Loucy (cell line): ENCODE results near the gene ANKFY1.

Source experiments
- H2AFZ ChIP-seq: fragments of 200-600 bp; sonication (generic); 2 replicates; pipeline ENCODE4 v1.6.0; 2016; ENCODE audit warnings: antibody characterized with exemption, mild to moderate bottlenecking, low read length, moderate library complexity
- H3F3A ChIP-seq: fragments of 200-600 bp; 2 replicates; pipeline ENCODE4 v1.6.0; 2016; ENCODE audit warnings: antibody characterized with exemption, low read depth, mild to moderate bottlenecking
- H3K27me3 ChIP-seq: fragments of 200-600 bp; sonication (generic); 2 replicates; pipeline ENCODE4 v1.6.1; 2014; ENCODE audit warnings: low read length, mild to moderate bottlenecking; ENCODE audit not compliant: insufficient read depth, poor library complexity, severe bottlenecking
- H3K36me3 ChIP-seq: fragments of 200-600 bp; sonication (generic); 2 replicates; pipeline ENCODE4 v1.6.1; 2016; ENCODE audit warnings: low read length; ENCODE audit not compliant: insufficient read depth
- H3K4me1 ChIP-seq: fragments of 200-600 bp; sonication (generic); 2 replicates; pipeline ENCODE4 v1.5.1; 2014; ENCODE audit warnings: low read length, mild to moderate bottlenecking; ENCODE audit not compliant: insufficient read depth, poor library complexity, severe bottlenecking
- H3K4me2 ChIP-seq: fragments of 200-600 bp; sonication (generic); 2 replicates; pipeline ENCODE4 v1.6.0; 2014; ENCODE audit warnings: antibody characterized with exemption, low read length, low read depth, mild to moderate bottlenecking; ENCODE audit not compliant: poor library complexity, severe bottlenecking
- H3K4me3 ChIP-seq: fragments of 200-600 bp; sonication (generic); 2 replicates; pipeline ENCODE4 v1.5.1; 2014; ENCODE audit warnings: low read length, mild to moderate bottlenecking, mixed read lengths; ENCODE audit not compliant: poor library complexity, severe bottlenecking
- H3K79me2 ChIP-seq: fragments of 200-600 bp; sonication (generic); 2 replicates; pipeline ENCODE4 v1.6.1; 2014; ENCODE audit warnings: low read length; ENCODE audit not compliant: insufficient read depth
- H3K9ac ChIP-seq: fragments of 200-600 bp; sonication (generic); 2 replicates; pipeline ENCODE4 v1.6.0; 2014; ENCODE audit warnings: mild to moderate bottlenecking, low read depth, low read length, moderate library complexity; ENCODE audit not compliant: poor library complexity, severe bottlenecking
- H3K9me2 ChIP-seq: fragments of 200-600 bp; sonication (generic); replicated peaks from 2 replicates; pipeline ENCODE4 v1.6.1; 2016; ENCODE audit warnings: low read depth, low read length, mixed read lengths
- H3K9me3 ChIP-seq: fragments of 200-600 bp; sonication (generic); 2 replicates; pipeline ENCODE4 v1.6.1; 2014; ENCODE audit warnings: mild to moderate bottlenecking, antibody characterized with exemption, low read length, low read depth; ENCODE audit not compliant: insufficient read depth
- H4K20me1 ChIP-seq: fragments of 200-600 bp; sonication (generic); 2 replicates; pipeline ENCODE4 v1.6.0; 2014; ENCODE audit warnings: antibody characterized with exemption, low read length, mild to moderate bottlenecking; ENCODE audit not compliant: insufficient read depth, poor library complexity, severe bottlenecking
- EZH2phosphoT487 ChIP-seq: fragments of 200-600 bp; IDR thresholded peaks from 2 replicates; pipeline ENCODE4 v1.6.1; 2018; ENCODE audit warnings: antibody characterized with exemption, mild to moderate bottlenecking, moderate library complexity, borderline replicate concordance
- TF ChIP-seq, protein P1 (sequence below): fragments of 200-600 bp; sonication (generic); conservative IDR thresholded peaks from 2 replicates; pipeline ENCODE4 v1.5.1; 2014; ENCODE audit warnings: mild to moderate bottlenecking, antibody characterized with exemption, low read length

ANKFY1 gene

DNA sequence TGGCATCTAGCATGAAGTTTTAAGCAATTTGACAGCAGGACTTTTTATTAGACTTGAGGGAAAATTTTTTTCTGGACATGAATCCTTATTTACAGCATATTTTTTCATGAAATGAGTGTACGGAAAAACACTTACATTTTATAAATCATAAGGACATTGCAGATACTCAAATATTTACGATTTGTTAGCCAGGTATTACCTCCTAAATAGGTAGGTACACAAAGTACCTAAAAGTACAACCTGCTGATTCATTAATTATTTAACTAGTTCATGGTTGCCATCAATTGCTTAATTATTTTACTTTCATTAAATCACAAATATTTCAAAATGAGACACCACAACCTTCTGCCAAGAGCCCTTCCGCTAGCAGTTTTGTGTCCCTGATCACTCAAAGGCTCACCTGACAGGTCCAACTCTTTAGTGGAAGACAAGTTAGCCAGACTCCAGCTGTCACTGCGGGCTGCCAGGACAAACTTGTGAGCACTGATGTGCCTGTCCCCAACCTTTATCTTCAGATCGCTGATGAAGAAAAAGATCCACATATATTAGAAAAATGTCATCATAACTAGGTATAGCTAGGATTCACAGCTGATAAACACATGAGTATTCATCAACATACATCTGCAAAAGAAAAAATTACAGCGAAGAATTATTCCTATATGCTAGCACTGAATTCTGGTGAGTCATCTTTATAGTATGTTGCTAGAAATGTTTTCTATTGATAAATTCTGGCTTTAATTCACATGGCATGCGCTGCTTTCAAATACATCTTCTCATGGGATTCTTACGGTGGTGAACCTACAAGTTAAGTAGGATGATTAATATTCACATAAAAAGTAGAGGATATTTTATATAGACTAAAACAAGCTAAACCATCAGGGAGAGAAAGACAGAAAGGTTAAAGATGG, 28.2 kb downstream of the ANKFY1 start:
- no peak overlapping the region for H2AFZ ChIP-seq
- H3K36me3 ChIP-seq: peaks cover 78% of the 10 kb centered on the region

DNA sequence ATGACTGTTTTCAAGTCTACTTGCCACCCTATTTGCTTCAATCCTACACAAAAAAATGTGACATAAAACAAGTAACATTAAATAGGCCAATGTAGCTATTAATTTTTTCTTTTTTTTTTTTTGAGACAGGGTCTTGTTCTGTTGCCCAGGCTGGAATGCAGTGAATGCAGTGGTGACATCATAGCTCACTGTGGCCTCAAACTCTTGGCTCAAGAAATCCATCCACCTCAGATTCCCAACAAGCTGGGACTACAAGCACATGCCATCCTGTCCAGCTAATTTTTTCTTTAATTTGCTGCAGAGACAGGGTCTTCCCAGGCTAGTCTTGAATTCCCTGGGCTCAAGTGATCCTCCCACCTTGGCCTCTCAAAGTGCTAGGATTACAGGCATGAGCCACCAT, 29.4 kb downstream of the ANKFY1 start:
- no peak overlapping the region for H3K4me3 ChIP-seq
- H4K20me1 ChIP-seq: no peaks in the 10 kb centered on the region
- H3K9me3 ChIP-seq: no peaks in the 10 kb centered on the region
- no peaks in the 10 kb centered on the region for H3K27me3 ChIP-seq
- H3F3A ChIP-seq: no peaks in the 10 kb centered on the region
- TF ChIP-seq, protein P1, sequence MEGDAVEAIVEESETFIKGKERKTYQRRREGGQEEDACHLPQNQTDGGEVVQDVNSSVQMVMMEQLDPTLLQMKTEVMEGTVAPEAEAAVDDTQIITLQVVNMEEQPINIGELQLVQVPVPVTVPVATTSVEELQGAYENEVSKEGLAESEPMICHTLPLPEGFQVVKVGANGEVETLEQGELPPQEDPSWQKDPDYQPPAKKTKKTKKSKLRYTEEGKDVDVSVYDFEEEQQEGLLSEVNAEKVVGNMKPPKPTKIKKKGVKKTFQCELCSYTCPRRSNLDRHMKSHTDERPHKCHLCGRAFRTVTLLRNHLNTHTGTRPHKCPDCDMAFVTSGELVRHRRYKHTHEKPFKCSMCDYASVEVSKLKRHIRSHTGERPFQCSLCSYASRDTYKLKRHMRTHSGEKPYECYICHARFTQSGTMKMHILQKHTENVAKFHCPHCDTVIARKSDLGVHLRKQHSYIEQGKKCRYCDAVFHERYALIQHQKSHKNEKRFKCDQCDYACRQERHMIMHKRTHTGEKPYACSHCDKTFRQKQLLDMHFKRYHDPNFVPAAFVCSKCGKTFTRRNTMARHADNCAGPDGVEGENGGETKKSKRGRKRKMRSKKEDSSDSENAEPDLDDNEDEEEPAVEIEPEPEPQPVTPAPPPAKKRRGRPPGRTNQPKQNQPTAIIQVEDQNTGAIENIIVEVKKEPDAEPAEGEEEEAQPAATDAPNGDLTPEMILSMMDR: no peak
- TF ChIP-seq EZH2phosphoT487: no peak
- H3K9ac ChIP-seq: no peak overlapping the region
- H3K4me2 ChIP-seq: no peak overlapping the region
- no peaks in the 10 kb centered on the region for H3K9me2 ChIP-seq
- no peaks in the 10 kb centered on the region for H3K79me2 ChIP-seq
- H2AFZ ChIP-seq: no peak overlapping the region
- H3K36me3 ChIP-seq: peaks cover 72% of the 10 kb centered on the region
- peaks cover 5% of the 10 kb centered on the region for H3K4me1 ChIP-seq

More for the DNA sequence above, 28.2 kb downstream of the ANKFY1 start:
- H3F3A ChIP-seq: no peaks in the 10 kb centered on the region
- no peak overlapping the region for H3K4me2 ChIP-seq
- no peak overlapping the region for H3K4me3 ChIP-seq
- no peaks in the 10 kb centered on the region for H3K27me3 ChIP-seq
- no peaks in the 10 kb centered on the region for H3K9me2 ChIP-seq
- no peaks in the 10 kb centered on the region for H3K9me3 ChIP-seq
- TF ChIP-seq, protein P1: no peak
- no peak for TF ChIP-seq EZH2phosphoT487
- no peak overlapping the region for H3K9ac ChIP-seq
- H3K79me2 ChIP-seq: no peaks in the 10 kb centered on the region
- H4K20me1 ChIP-seq: no peaks in the 10 kb centered on the region
- peaks cover 5% of the 10 kb centered on the region for H3K4me1 ChIP-seq

DNA sequence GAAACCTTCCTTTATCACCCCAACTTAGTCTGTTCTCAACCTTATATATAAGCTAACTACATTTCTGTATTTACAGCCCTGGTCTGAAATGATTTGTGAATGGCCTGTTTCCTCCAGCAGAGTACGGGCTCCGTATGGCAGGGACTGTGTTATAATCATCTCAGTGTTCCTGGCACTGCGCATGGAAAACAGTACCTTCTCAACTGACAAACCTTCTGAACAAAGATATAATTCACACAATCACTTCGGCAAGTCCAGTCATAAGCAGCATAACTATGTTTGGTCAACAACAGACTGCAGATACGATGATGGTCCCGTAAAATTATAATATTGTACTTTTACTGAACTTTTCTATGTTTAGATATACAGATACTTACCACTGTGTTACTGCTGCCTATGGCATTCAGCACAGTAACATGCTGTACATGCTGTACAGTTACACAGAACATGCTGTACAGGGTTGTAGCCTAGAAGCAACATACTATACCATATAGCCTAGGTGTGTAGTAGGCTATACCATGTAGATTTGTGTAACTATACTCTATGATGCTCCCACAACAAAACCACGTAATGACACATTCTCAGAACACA, 30.0 kb downstream of the ANKFY1 start:
- Histone ChIP-seq H3K27me3 (no peaks in the 10 kb centered on the region), H4K20me1 (no peaks in the 10 kb centered on the region), H3K79me2 (no peaks in the 10 kb centered on the region), H3K4me2 (no peak overlapping the region), H3F3A (no peaks in the 10 kb centered on the region), H3K4me1 (peaks cover 5% of the 10 kb centered on the region), H3K4me3 (no peak overlapping the region), H3K36me3 (peaks cover 66% of the 10 kb centered on the region), H3K9ac (no peak overlapping the region), H2AFZ (no peak overlapping the region), H3K9me3 (no peaks in the 10 kb centered on the region), H3K9me2 (no peaks in the 10 kb centered on the region)
- TF ChIP-seq EZH2phosphoT487: no peak
- TF ChIP-seq, protein P1: no peak
